ENCODE measurements around the gene MAPK9.

- no peak for TF ChIP-seq CTCF (conservative IDR thresholded peaks at IDR 0.05)
- no peak for TF ChIP-seq ZFX (IDR thresholded peaks at IDR 0.05)
Observed at GRCh38 chr5:180336234-180337020, 44.5 kb upstream of the MAPK9 start.
